ENCODE data around the gene CDYL2. TPM values are rescaled to one million over a fixed set of nuclear protein-coding genes. Genes with fewer than 3 reads are reported as not detected.

The CDYL2 gene
- total RNA-seq, 2 donors from 2014 or later: 1.6 to 7.8 TPM

- H3K27me3 ChIP-seq: no peaks in the 10 kb centered on the region
- no peaks in the 10 kb centered on the region for H3K36me3 ChIP-seq (replicated peaks in 1 of 2; ENCODE audit: insufficient read depth in 1 of 2, low read depth in 2 of 2)
- no peak overlapping the region for H3K27ac ChIP-seq
- intact Hi-C loops (cut with DNase I): no loop called here
- DNase-seq (no peak), ATAC-seq (no peak)
- 85 to 94% methylated on average over 1 of the region's 1 CpG for WGBS, 2 donors
- no peak for TF ChIP-seq CTCF (IDR thresholded peaks at IDR 0.05)
- TF ChIP-seq POLR2A (IDR thresholded peaks at IDR 0.05): no peak
- peaks cover 0 to 7% (median 0%) of the 10 kb centered on the region in 3 donors for H3K9me3 ChIP-seq
- no peaks in the 10 kb centered on the region for H3K4me1 ChIP-seq
- H3K4me3 ChIP-seq: no peak overlapping the region
Observed at GRCh38 chr16:80743772-80744171, 60.6 kb downstream of the CDYL2 start.

GRCh38 chr16:80743273-80743672 lies 61.1 kb downstream of the CDYL2 start:
- WGBS, 2 donors: 81 to 88% methylated on average over 3 of the region's 3 CpGs
- no peak overlapping the region for H3K27ac ChIP-seq
- H3K27me3 ChIP-seq: no peaks in the 10 kb centered on the region
- ATAC-seq (no peak), DNase-seq (no peak)
- no peaks in the 10 kb centered on the region for H3K36me3 ChIP-seq (replicated peaks in 1 of 2; ENCODE audit: insufficient read depth in 1 of 2, low read depth in 2 of 2)
- no peaks in the 10 kb centered on the region for H3K4me1 ChIP-seq
- intact Hi-C loops (cut with DNase I): no loop called here
- H3K9me3 ChIP-seq: peaks cover 0 to 7% (median 0%) of the 10 kb centered on the region in 3 donors
- TF ChIP-seq CTCF (IDR thresholded peaks at IDR 0.05): no peak
- TF ChIP-seq POLR2A (IDR thresholded peaks at IDR 0.05): no peak
- no peak overlapping the region for H3K4me3 ChIP-seq

- Histone ChIP-seq H3K36me3 (replicated peaks in 1 of 2; ENCODE audit: insufficient read depth in 1 of 2, low read depth in 2 of 2) (no peaks in the 10 kb centered on the region), H3K4me3 (no peak overlapping the region), H3K27me3 (no peaks in the 10 kb centered on the region), H3K4me1 (no peaks in the 10 kb centered on the region), H3K27ac (no peak overlapping the region), H3K9me3 (peaks cover 0 to 7% (median 0%) of the 10 kb centered on the region in 3 donors)
- TF ChIP-seq POLR2A (IDR thresholded peaks at IDR 0.05) (no peak), CTCF (IDR thresholded peaks at IDR 0.05) (no peak)
- 77 to 82% methylated on average over 2 of the region's 2 CpGs for WGBS, 2 donors
- no peak for ATAC-seq
- no peak for DNase-seq
- intact Hi-C loops (cut with DNase I): no loop called here
Observed at GRCh38 chr16:80742331-80742730, 62.1 kb downstream of the CDYL2 start.

GRCh38 chr16:80741724-80742123 lies 62.7 kb downstream of the CDYL2 start:
- no peaks in the 10 kb centered on the region for H3K27me3 ChIP-seq
- H3K27ac ChIP-seq: no peak overlapping the region
- no peaks in the 10 kb centered on the region for H3K36me3 ChIP-seq (replicated peaks in 1 of 2; ENCODE audit: insufficient read depth in 1 of 2, low read depth in 2 of 2)
- no peak for ATAC-seq
- H3K9me3 ChIP-seq: peaks cover 0 to 7% (median 0%) of the 10 kb centered on the region in 3 donors
- intact Hi-C loops (cut with DNase I): no loop called here
- no peak overlapping the region for H3K4me3 ChIP-seq
- H3K4me1 ChIP-seq: no peaks in the 10 kb centered on the region
- WGBS, 2 donors: 58 to 67% methylated on average over 4 of the region's 4 CpGs
- DNase-seq: no peak
- TF ChIP-seq CTCF (IDR thresholded peaks at IDR 0.05): no peak
- no peak for TF ChIP-seq POLR2A (IDR thresholded peaks at IDR 0.05)

GRCh38 chr16:80739523-80739922 lies 64.9 kb downstream of the CDYL2 start:
- Histone ChIP-seq H3K36me3 (replicated peaks in 1 of 2; ENCODE audit: insufficient read depth in 1 of 2, low read depth in 2 of 2) (no peaks in the 10 kb centered on the region), H3K27ac (no peak overlapping the region), H3K4me3 (no peak overlapping the region), H3K27me3 (no peaks in the 10 kb centered on the region), H3K4me1 (no peaks in the 10 kb centered on the region), H3K9me3 (peaks cover 0 to 7% (median 0%) of the 10 kb centered on the region in 3 donors)
- WGBS, 2 donors: 93% methylated on average over 5 to 6 of the region's 6 CpGs
- DNase-seq (no peak), ATAC-seq (no peak)
- intact Hi-C loops (cut with DNase I): no loop called here
- no peak for TF ChIP-seq POLR2A (IDR thresholded peaks at IDR 0.05)
- no peak for TF ChIP-seq CTCF (IDR thresholded peaks at IDR 0.05)

Data from body of pancreas (tissue), 4 donors.